Erythroblast (primary cell): ENCODE results near the gene EIPR1.
"Not testable (repeated sequence)": the region's sequence is repeated elsewhere in the genome, so short reads cannot be mapped to it uniquely, and the experiment has no call there.

ENCODE experiments used
- DNase-seq, 2 experiments: peaks; one replicate each; lab custom pipeline; 2025; lab: John Stamatoyannopoulos, UW
- GATA1 ChIP-seq: IDR thresholded peaks from 2 replicates; pipeline ENCODE4 v1.6.1; 2011; ENCODE audit warnings: low read depth, mild to moderate bottlenecking, control low read depth, low read length, moderate library complexity
- POLR2A ChIP-seq: IDR thresholded peaks from 2 replicates; pipeline ENCODE4 v1.6.1; 2011; ENCODE audit warnings: mild to moderate bottlenecking, low read length

The EIPR1 gene

DNA sequence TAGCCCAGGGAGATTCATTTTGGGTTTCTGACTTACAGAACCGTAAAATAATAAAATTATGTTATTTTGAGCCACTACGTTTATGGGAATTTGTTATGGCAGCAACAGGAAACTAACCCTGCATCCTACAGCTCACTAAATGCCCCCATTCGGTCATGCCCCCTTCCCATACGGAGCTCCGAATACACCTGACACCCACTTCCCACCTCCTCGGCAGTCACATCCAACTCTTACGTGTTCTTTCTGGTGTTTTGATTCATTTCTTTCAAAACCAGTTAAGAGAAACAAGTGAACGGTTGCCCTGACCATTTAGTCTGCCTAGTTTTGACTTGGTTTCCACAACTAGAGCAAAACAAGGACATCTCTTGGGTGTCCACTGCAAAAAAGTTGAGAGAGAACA is 19.7 kb downstream of the EIPR1 start:
- no peak for DNase-seq
- TF ChIP-seq POLR2A, result no peak
- TF ChIP-seq GATA1, result no peak

DNA sequence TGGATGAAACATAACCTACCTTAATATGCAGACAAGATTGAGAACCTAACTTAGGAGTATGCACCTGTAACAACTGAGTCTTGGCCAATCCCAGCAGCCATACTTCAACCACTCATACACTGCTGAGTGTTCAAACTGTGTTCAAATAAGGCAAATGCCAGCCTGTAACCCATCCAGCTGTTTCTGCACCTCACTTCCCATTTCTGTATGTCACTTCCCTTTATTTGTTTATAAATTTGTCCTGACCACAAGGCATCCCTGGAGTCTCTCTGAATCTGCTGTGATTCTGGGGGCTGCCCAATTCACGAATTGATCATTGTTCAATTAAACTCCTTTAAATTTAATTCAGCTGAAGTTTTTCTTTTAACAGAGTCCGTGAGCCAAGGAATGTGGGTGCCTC is 20.2 kb downstream of the EIPR1 start:
- DNase-seq, result not testable (repeated sequence)

DNA sequence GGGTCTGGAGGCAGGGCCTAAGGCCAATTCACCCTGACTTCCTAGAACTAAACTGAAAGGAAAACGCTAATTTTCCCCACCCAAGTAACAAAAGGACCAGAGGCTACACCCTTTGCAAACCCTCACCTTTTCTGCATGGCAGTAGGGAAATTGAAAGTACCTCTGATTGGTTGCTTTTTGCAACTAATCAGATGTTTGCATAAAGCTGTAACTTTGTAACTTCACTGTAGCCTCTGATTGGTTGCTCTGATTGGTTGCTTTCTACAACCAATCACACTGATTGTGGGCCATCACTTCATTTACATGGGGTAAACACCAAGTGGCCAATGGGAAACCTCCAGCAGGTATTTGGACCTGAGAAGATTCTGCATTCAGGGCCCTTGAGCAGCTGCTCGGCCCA is 20.8 kb downstream of the EIPR1 start:
- TF ChIP-seq POLR2A (no peak), GATA1 (no peak)
- no peak for DNase-seq

DNA sequence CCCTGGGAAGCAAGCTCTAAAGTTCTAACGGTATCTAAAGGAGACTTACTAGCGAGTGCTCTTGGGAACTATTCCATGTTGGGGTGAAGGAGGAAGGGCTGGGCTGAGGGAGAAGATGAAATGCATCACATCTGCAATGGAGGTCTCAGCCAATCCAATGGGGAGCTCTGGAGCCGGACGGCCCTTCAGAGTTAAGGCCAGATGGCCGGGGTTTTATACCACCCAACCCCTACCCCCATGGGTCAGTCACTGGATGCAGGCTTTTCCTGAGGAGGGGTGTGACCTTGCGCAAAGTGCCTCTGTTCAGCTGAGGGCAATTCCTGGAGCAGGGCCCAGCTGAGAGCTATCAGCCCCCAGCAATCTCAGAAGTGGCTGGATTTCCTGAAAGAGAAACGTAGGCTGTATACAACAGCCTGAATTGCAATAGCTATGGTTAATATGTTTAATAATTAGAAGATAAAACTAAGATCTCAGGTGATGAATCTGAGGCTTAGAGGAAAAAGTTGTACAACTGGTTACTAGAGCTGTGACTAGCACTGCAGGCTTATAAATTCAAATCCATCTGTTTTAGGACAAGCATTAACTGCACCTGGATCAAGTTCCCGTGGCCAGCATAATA is 21.6 kb downstream of the EIPR1 start:
- no peak for TF ChIP-seq GATA1
- no peak for DNase-seq

DNA sequence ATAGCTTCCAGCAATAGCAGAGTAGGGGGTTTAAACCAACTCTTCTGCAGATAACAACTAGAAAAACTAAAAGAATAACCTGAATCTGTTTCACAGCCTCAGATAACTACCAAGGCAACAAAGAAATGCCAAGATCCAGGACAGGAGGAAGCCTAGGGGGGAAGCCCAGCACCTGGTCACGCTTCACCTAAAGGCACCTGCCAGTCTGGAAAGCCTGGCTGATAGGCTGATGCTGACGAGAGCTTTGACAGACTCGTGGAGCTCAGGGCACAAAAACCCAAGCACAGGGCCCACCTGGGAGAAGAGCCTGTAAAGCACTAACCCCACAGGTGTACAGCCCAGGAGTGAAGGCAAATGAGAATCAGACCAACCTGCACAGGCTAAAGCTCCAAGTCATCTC is 22.6 kb downstream of the EIPR1 start:
- no peak for DNase-seq
- TF ChIP-seq GATA1, result no peak
- TF ChIP-seq POLR2A, result no peak

DNA sequence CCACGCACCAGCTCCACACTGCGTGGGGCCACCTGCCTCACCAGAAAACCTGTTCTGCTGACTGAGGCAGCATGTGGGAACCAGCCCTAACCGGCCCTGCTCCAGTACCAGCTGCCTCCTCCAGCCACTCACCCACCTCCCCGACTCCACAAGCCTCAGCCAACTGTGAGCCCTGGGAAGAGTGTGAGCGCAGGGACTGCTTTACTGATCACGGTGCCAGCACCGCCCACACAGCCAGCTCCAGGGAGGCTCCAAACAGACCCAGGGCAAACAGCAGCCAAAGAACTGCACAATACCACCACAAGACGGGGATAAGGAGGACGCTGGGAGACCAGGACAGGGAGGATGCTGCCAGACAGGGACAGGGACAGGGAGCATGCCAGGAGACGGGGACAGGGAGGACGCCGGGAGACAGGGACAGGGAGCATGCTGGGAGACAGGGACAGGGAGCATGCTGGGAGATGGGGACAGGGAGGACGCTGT is 28.4 kb downstream of the EIPR1 start:
- DNase-seq, result no peak
- TF ChIP-seq GATA1, result no peak
- TF ChIP-seq POLR2A, result no peak

DNA sequence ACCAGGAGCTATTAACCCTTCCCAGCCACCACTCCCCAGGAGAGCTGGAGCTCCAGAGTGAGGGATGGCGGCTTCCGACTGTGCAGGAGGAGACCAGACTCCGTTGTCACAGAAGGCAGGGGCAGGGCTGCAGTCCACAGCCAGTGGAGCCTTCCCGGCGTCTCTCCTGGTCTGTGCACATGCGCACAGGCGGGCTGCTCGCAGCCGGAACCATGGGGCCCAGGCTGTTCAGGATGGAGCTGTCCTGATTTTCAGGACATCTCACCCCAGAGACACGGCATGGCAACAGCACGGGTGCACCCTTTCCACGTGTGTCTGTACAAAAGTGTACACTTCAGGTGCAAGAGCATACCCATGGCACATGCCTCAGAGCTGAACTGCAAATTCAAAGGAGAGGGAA is 28.9 kb downstream of the EIPR1 start:
- DNase-seq, result no peak
- no peak for TF ChIP-seq GATA1
- TF ChIP-seq POLR2A, result no peak

DNA sequence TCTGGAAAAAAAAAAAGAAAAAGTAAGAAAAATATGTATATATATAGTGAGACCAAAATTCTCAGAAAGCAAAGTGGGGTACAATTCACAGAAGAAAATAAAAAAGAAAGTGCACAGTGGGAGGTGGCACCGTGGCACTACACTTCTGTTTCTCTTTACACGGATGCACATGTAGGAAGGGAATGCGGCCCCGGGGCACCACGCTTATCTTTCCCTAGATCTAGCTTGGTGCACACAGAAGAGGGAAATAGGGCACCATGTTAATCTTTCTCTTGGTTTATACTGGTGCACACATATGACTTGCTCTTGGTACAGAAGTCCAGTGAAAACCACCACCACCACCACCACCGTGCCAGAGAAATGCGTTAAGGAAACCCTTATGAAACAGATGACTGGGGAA is 32.0 kb downstream of the EIPR1 start:
- TF ChIP-seq GATA1, result no peak
- no peak for TF ChIP-seq POLR2A
- DNase-seq, result no peak

DNA sequence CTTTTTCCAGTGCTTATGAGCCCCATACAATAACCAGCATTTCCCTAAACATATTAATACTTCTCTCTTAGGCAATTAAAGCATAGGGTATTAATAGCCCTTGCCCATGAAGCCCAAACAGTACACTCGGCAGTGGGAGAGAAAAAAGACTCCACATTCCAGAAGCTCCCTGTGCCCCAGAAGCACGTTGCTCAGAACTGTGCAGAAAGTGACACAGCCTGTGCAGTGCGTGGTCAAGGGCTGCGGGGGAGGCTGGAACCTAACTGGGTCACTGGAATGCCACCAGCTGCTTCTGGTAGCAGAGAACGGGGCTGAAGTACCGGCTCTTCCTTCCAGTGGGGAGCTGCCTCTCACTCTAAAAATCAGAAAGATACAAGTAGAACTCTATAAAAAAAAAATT is 32.7 kb downstream of the EIPR1 start:
- TF ChIP-seq GATA1 (no peak), POLR2A (no peak)
- no peak for DNase-seq

DNA sequence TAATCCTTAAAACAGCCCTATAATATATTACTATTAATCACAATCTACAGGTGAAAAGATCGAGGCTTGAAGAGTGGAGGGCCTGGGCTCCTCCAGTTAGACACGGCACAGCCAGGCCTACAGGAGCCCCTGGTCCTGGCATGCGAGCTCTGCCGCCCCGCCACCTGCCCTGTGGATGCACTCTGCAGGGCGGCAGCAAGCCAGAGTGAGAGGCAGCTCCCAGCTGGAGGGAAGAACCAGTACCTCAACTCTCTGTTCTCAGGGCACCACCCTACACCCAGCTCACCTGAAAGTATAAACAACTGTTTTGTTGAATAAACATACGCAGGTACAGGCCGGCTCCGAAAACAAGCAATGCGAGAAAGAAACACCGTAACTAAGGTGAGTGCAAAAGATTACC is 34.6 kb downstream of the EIPR1 start:
- no peak for DNase-seq
- no peak for TF ChIP-seq GATA1
- no peak for TF ChIP-seq POLR2A

DNA sequence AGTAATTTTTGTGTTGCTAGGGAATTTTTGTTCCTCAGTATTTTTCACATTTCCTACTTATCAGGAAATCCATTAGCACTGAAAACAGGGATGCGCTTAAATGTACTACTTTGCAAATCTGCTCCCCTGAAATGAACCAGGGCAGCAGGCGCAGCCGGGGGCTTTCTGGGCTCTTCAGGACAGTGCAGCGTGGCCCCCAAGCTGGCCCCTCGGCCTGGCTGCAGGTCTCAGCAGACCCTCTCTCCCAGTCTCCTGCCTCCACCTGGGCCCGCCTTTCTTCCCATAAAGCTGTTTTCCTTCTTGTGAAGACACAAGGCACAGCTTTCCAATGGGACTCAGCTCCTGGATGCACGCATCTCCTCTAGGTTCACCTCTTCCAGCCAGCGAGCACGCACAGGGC is 35.3 kb downstream of the EIPR1 start:
- TF ChIP-seq GATA1 (no peak), POLR2A (no peak)
- DNase-seq, result no peak

DNA sequence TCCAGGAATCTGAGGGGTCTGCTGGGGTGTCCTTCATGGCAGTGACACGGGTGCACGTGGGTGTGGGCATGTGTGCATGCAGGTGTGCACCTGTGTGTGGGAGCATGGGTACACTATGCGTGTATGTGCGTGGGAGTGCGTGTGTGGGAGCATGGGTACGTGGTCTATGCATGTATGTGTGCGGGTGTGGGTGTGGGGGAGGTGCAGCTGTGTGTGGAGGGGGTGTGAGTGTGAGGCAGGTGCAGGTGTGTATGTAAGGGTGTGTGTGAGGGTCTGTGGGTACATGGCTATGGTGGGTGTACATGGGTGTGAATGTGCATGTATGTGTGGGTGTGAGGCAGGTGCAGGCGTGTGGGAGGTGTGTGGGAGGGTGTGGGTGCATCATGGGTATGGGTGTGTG is 36.3 kb downstream of the EIPR1 start:
- TF ChIP-seq POLR2A (no peak), GATA1 (no peak)
- no peak for DNase-seq

DNA sequence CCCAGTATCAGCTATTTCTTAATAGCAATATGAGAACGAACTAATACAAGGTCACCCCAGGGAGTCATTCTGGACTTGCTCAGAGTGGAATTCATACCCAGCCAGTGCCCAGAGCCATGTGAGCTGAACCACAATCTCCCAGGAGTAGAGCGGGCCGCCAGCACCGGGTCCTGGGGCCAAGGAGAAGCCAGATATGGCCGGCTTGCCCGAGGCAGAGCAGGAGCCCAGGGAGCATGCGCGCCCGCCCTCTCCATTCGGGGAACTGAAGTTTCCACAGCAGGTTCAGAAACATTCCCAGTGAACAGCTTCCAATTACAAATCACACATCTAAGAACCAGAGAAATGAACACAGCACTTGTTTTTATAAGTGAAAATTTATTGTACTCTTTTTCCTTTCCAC is 37.5 kb downstream of the EIPR1 start:
- no peak for DNase-seq
- TF ChIP-seq GATA1 (no peak), POLR2A (no peak)

DNA sequence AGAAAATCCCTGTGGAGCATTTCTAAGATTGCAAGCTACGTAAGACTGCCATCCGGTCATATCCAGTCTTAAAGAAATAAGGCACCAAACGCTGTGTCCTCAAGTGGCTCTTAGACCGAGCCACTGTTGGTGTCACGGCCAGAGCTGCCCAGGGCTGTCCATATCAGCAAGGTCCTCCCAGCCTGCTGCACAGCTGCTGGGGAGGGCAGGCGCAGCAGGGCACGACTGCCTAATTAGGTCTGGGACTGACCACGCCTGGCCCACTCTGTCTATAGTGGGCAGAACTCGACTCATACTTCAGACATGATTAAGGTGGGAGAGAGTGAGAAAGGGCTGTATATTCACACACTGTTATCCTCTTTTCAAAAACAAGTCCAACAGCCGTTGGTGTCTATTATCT is 39.3 kb downstream of the EIPR1 start:
- no peak for DNase-seq
- TF ChIP-seq POLR2A (no peak), GATA1 (no peak)

DNA sequence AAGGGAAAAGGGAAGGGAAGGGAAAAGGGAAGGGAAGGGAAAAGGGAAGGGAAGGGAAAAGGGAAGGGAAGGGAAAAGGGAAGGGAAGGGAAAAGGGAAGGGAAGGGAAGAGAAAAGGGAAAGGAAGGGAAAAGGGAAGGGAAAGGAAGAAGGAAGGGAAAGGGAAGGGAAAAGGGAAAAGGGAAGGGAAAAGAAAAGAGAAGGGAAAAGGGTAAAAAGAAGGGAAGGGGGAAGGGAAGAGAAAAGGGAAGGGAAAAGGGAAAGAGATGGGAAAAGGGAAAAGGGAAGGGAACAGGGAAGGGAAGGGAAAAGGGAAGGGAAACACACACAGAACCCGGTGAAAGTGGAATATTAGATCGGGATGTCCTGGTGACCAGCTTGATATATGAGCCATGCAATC is 40.8 kb downstream of the EIPR1 start:
- no peak for DNase-seq
- no peak for TF ChIP-seq GATA1
- no peak for TF ChIP-seq POLR2A
